ENCODE data around the gene TST. TPM values are rescaled to one million over a fixed set of nuclear protein-coding genes. Genes with fewer than 3 reads are reported as not detected.

TST gene
- total RNA-seq, 4 donors from 2014 or later, result 44.1 to 76.4 (median 66.7) TPM

GRCh38 chr22:37043828-37044538, 24.7 kb upstream of the TST start:
- no peaks in the 10 kb centered on the region for H3K36me3 ChIP-seq
- no peaks in the 10 kb centered on the region for H3K27me3 ChIP-seq
- DNase-seq (ENCODE audit: low spot score in 2 of 2), result peak in 1 of 2 donors; percentile 12
- H3K4me1 ChIP-seq, result peaks cover 0 to 5% (median 0%) of the 10 kb centered on the region in 4 donors
- TF ChIP-seq POLR2A (IDR thresholded peaks at IDR 0.05) (no peak), CTCF (IDR thresholded peaks at IDR 0.05) (peak; percentile 31 to 53 (median 46)), EP300 (IDR thresholded peaks at IDR 0.05) (no peak)
- H3K9me3 ChIP-seq, result no peaks in the 10 kb centered on the region
- WGBS, 2 donors, result 52 to 67% methylated on average over 11 to 15 of the region's 17 CpGs
- H3K4me3 ChIP-seq, result no peak overlapping the region
- H3K27ac ChIP-seq, result no peak overlapping the region

GRCh38 chr22:37043209-37043827, 24.1 kb upstream of the TST start:
- TF ChIP-seq EP300 (IDR thresholded peaks at IDR 0.05), result no peak
- TF ChIP-seq POLR2A (IDR thresholded peaks at IDR 0.05), result no peak
- no peak for TF ChIP-seq CTCF (IDR thresholded peaks at IDR 0.05)
- H3K4me3 ChIP-seq, result no peak overlapping the region
- no peaks in the 10 kb centered on the region for H3K27me3 ChIP-seq
- 60 to 82% methylated on average over 7 of the region's 7 CpGs for WGBS, 2 donors
- no peak for DNase-seq (ENCODE audit: low spot score in 2 of 2)
- no peaks in the 10 kb centered on the region for H3K9me3 ChIP-seq
- H3K4me1 ChIP-seq, result peaks cover 0 to 5% (median 0%) of the 10 kb centered on the region in 4 donors
- H3K36me3 ChIP-seq, result no peaks in the 10 kb centered on the region
- no peak overlapping the region for H3K27ac ChIP-seq

GRCh38 chr22:37039466-37039865, 20.2 kb upstream of the TST start:
- H3K4me1 ChIP-seq, result peaks cover 0 to 5% (median 0%) of the 10 kb centered on the region in 4 donors
- no peak overlapping the region for H3K27ac ChIP-seq
- H3K27me3 ChIP-seq, result no peaks in the 10 kb centered on the region
- no peaks in the 10 kb centered on the region for H3K9me3 ChIP-seq
- no peak overlapping the region for H3K4me3 ChIP-seq
- 40 to 50% methylated on average over 2 of the region's 2 CpGs for WGBS, 2 donors
- TF ChIP-seq CTCF (IDR thresholded peaks at IDR 0.05) (no peak), POLR2A (IDR thresholded peaks at IDR 0.05) (no peak), EP300 (IDR thresholded peaks at IDR 0.05) (no peak)
- no peak for DNase-seq (ENCODE audit: low spot score in 2 of 2)
- no peaks in the 10 kb centered on the region for H3K36me3 ChIP-seq

- Histone ChIP-seq H3K36me3 (no peaks in the 10 kb centered on the region), H3K27me3 (no peaks in the 10 kb centered on the region), H3K9me3 (no peaks in the 10 kb centered on the region), H3K4me1 (peaks cover 0 to 3% (median 0%) of the 10 kb centered on the region in 4 donors), H3K27ac (no peak overlapping the region), H3K4me3 (no peak overlapping the region)
- DNase-seq (ENCODE audit: low spot score in 2 of 2), result no peak
- TF ChIP-seq CTCF (IDR thresholded peaks at IDR 0.05), result no peak
- no peak for TF ChIP-seq EP300 (IDR thresholded peaks at IDR 0.05)
- no peak for TF ChIP-seq POLR2A (IDR thresholded peaks at IDR 0.05)
- 54 to 62% methylated on average over 14 of the region's 14 CpGs for WGBS, 2 donors
These were observed 18.4 kb upstream of the TST start for GRCh38 chr22:37037669-37038068.

All from tibial nerve (tissue), 4 donors.